Fibroblast of villous mesenchyme (primary cell): ENCODE data around the gene ALKBH7. TPM values are rescaled to one million over a fixed set of nuclear protein-coding genes. Genes with fewer than 3 reads are reported as not detected.
A peak's percentile ranks its signal among the peaks of the same experiment; 100 is the strongest.

Experiments used
- DNase-seq: peaks from one replicate; pipeline ENCODE4 v3.0.0-alpha.2; 2010; ENCODE audit warnings: low read depth
- H3K4me3 ChIP-seq: 2 replicates; pipeline ENCODE4 v1.5.1; 2011; ENCODE audit warnings: low read depth, mild to moderate bottlenecking, low read length
- total RNA-seq: library from RNA; depleted of rRNA; stranded (reverse); fragments of >200 nt; gene quantifications from 2 replicates; pipeline ENCODE4 v1.2.3, GENCODE V29; 2012
- TF ChIP-seq, protein P1 (sequence below): IDR thresholded peaks from 2 replicates; pipeline ENCODE4 v1.5.1; 2012; ENCODE audit warnings: low read depth, mild to moderate bottlenecking, low read length; ENCODE audit not compliant: insufficient read depth

The ALKBH7 gene
- total RNA-seq, 1 donor, result 35.4 TPM

DNA sequence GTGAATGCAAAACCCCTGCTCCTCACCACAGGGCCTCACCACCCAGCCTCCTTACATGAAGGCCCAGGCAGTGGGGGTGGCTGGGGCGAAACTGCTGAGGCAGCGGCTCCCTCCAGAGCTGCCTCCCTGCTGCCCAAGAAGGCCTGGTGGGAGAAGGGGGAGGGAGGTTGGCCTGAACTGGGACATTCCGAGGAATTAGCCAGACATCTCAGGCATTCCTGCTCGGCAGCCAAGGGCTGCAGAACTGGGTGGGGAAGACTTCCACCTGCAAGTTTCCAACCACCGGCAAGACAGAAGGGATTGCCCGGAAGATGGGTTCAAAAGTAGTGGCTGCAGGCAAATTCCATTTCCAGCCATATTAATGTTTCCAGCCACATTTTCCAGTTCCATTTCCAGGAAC, 5.4 kb downstream of the ALKBH7 start:
- DNase-seq, result peak; percentile 68
- TF ChIP-seq, protein P1, sequence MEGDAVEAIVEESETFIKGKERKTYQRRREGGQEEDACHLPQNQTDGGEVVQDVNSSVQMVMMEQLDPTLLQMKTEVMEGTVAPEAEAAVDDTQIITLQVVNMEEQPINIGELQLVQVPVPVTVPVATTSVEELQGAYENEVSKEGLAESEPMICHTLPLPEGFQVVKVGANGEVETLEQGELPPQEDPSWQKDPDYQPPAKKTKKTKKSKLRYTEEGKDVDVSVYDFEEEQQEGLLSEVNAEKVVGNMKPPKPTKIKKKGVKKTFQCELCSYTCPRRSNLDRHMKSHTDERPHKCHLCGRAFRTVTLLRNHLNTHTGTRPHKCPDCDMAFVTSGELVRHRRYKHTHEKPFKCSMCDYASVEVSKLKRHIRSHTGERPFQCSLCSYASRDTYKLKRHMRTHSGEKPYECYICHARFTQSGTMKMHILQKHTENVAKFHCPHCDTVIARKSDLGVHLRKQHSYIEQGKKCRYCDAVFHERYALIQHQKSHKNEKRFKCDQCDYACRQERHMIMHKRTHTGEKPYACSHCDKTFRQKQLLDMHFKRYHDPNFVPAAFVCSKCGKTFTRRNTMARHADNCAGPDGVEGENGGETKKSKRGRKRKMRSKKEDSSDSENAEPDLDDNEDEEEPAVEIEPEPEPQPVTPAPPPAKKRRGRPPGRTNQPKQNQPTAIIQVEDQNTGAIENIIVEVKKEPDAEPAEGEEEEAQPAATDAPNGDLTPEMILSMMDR, result no peak
- no peak overlapping the region for H3K4me3 ChIP-seq

DNA sequence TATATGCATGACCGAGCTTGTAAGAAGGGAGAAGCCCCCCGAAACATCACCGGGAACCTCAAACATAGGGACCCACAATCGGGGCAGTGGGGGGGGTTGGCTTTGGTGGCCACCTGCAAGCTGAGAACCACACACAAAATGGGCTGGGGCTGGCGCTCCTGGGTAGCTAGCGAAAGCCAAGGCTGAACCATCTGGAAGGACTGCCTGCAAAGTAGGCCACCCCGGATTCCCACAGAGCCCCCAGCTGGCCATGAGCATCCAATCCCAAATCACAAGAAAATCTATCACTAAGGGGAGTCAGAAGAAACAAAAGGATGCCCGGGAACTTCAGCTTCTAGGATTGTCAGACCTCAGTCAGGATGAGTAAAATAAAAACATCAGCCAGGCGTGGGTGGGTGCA, 5.9 kb downstream of the ALKBH7 start:
- TF ChIP-seq, protein P1, result no peak
- no peak for DNase-seq
- H3K4me3 ChIP-seq, result no peak overlapping the region

DNA sequence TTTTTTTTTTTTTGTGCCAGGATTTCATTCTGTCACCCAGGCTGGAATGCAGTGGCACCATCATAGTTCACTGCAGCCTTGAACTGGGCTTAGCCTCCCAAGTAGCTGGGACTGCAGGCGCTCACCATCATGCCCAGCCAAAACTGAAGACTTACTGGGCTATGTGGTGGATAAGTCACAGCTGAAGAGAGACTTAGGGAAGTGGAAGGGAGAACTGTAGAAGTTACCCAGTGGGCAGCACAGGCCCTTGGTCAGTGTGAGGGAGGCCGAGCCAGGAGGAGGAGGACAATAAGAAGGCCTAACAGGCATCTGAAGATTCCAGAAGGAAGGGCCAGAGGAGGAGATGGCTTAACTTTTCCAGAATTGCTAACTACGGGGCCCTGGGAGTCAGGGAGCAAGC, 7.2 kb downstream of the ALKBH7 start:
- TF ChIP-seq, protein P1, result no peak
- no peak for DNase-seq
- no peak overlapping the region for H3K4me3 ChIP-seq

DNA sequence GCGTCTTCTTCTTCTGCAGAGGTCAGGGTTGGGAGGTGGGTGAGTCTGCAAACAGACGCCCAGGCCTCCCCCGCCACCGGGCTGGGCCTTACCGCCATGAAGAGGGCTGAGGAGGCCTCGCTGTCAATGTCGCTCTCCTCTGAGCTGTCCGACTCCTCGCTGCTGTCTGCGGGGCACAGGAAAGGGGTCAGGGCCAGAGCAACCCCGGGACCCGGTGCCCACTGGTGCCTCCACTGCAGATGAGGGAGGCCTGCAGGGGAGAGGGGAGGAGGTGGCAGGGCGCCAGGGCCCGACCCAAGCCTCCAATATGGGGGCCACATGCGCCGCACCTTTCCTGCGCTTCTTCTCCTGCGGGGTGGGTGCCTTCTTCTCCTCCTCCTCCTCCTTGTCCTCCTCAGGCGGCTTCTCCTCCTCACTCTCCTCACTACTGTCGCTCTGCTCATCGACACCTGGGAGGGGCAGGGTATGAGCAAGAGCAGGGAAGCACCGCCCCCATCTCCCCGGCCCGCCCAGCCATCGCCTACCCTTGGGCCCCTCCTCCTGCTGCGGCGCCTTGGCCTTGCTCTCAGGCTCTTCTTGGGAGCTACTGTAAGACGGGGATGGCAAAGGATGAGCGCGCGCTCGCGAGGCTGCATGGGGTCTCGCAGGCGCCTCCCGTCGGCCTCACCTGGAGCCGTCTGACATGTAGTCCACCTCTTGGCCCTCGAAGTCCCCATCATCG, 8.6 kb downstream of the ALKBH7 start:
- no peak for DNase-seq
- H3K4me3 ChIP-seq, result no peak overlapping the region
- TF ChIP-seq, protein P1, result no peak

DNA sequence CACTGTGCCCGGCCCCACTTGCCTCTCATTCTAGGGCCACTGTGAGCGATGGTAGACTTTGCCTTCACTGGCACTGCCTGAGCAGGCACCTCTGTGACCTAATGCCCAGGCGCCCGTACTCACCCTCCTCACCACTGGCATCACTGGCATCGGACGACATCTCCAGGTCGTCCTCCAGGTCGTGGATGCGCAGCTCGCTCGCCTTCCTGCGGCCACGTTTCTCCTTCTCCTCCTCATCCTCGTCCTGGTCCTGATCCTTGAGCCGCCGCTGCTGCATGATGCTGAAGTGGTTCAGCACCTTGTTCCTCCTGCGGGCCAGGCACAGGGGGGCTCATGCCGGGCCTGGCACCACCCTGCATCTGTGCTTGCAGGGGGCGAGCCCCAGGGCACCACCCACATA, 10.6 kb downstream of the ALKBH7 start:
- no peak for DNase-seq
- TF ChIP-seq, protein P1, result no peak
- no peak overlapping the region for H3K4me3 ChIP-seq

DNA sequence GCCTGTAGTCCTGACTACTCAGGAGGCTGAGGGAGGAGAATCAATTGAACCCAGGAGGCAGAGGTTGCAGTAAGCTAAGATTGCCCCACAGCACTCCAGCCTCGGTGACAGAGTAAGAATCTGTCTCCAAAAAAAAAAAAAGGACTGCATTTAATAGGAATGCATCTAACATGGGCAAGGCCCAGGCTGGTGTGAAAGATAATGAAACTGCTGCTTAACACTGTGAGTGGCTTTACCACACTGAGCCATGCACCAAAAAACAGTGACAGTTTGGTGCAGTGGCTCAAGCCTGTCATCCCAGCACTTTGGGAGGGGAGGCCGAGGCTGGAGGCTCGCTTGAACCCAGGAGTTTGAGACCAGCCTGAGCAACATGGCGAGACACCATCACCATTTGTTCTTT, 11.8 kb downstream of the ALKBH7 start:
- DNase-seq, result no peak
- no peak overlapping the region for H3K4me3 ChIP-seq
- TF ChIP-seq, protein P1, result no peak

DNA sequence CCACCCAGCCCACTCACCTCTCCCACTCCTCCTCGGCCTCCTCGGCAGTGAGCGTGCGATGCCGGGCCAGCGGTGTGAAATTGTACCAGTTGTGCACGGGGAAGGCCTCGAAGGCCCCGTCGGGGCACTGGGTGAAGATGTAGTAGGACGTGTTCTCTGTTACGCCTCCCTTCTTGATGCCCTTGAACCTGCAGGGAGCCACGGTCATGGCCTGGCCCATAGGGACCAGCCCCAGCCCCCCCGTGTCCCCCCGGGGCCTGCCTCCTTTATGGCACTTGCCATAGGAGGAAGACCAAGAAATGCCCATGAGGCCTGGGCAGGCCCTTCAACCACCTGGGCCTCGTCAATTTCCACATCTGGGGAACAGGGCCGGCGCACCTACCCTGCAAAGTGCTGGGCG, 14.8 kb downstream of the ALKBH7 start:
- H3K4me3 ChIP-seq, result no peak overlapping the region

More for the DNA sequence above, 14.8 kb downstream of the ALKBH7 start:
- no peak for DNase-seq
- TF ChIP-seq, protein P1, result no peak
